Neural crest cell (in vitro differentiated cells): ENCODE results near the gene SLC9A8. TPM values are rescaled to one million over a fixed set of nuclear protein-coding genes. Genes with fewer than 3 reads are reported as not detected.
A peak's percentile ranks its signal among the peaks of the same experiment; 100 is the strongest.

Experiments used
- DNase-seq: peaks from one replicate; pipeline ENCODE4 v3.0.0; 2021; ENCODE audit warnings: low read depth, mixed read lengths, low spot score
- H3K27ac Mint-ChIP-seq: one replicate; pipeline ENCODE4 v1.8.0; 2021; ENCODE audit warnings: mild to moderate bottlenecking, mixed read lengths; ENCODE audit not compliant: unreplicated experiment
- H3K27me3 Mint-ChIP-seq: 2 replicates; pipeline ENCODE4 v1.8.0; 2021; ENCODE audit warnings: low read depth, mild to moderate bottlenecking, mixed read lengths
- H3K36me3 Mint-ChIP-seq: 2 replicates; pipeline ENCODE4 v1.8.0; 2021; ENCODE audit warnings: low read depth, mild to moderate bottlenecking, mixed read lengths
- H3K4me1 Mint-ChIP-seq: 2 replicates; pipeline ENCODE4 v1.8.0; 2021; ENCODE audit warnings: mixed read lengths
- H3K4me3 Mint-ChIP-seq: one replicate; pipeline ENCODE4 v1.8.0; 2021; ENCODE audit warnings: mild to moderate bottlenecking, mixed read lengths
- H3K9me3 Mint-ChIP-seq: 2 replicates; pipeline ENCODE4 v1.8.0; 2021; ENCODE audit warnings: mixed read lengths
- long read RNA-seq: library from polyadenylated mRNA; unstranded; transcript quantifications from one replicate; pipeline ENCODE4 v2.0.0, GENCODE V29; 2020
- total RNA-seq: library from RNA; stranded (reverse); gene quantifications from 2 replicates; pipeline ENCODE4 v1.2.1, GENCODE V29; 2021
- TF ChIP-seq, protein P1 (sequence below): fragments of 200-600 bp; sonication (generic); conservative IDR thresholded peaks from 2 replicates; pipeline ENCODE4 v1.5.0; 2021; ENCODE audit warnings: antibody characterized with exemption, mild to moderate bottlenecking

SLC9A8 gene, protein sequence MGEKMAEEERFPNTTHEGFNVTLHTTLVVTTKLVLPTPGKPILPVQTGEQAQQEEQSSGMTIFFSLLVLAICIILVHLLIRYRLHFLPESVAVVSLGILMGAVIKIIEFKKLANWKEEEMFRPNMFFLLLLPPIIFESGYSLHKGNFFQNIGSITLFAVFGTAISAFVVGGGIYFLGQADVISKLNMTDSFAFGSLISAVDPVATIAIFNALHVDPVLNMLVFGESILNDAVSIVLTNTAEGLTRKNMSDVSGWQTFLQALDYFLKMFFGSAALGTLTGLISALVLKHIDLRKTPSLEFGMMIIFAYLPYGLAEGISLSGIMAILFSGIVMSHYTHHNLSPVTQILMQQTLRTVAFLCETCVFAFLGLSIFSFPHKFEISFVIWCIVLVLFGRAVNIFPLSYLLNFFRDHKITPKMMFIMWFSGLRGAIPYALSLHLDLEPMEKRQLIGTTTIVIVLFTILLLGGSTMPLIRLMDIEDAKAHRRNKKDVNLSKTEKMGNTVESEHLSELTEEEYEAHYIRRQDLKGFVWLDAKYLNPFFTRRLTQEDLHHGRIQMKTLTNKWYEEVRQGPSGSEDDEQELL
- total RNA-seq: 9.1 and 9.7 TPM in 2 replicates
- long read RNA-seq, partial matches to known transcripts: 1 of 4 reads
- long read RNA-seq, other reads (novel, unspliced or antisense): 3 of 4 reads

DNA sequence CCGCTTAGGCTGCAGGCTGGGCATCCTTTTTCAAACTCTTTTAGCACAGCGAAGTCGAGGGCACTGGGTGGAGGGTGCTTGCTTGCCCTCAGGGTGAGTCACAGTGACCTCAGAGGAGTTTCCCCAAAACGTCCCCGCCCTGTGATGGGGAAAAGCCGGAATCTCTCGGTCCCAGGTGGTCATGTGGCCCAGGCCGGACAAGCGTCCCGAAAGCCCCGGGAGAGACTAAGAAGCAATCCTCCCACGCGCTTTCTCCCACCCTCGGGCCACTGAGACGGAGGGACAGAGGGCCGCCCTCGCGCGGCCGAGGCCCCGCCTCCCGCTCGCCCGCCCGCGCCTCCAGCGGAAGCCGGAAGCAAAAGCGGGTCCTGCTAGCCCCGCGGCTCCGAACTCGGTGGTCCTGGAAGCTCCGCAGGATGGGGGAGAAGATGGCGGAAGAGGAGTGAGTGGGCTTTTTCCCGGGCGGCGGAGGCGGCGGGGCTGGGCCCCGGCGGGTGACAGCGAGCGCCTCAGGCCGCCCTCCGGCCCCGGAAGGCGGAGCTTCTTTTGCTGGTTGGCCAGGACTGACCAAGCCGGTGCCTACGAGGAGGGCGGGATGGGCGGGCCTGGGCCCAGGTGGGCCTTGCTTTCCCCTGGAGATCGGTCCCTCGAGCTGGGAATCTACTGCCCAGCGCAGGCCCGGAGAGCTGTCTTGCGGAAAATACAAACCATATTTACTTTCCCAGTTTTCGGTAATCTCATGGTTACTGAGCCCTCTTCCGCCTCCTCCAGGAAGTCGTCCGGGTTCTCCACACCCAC, at the start of gene SLC9A8:
Gene SLC9A8 (plus strand): TSS at position 322 of the 798 bp plus-strand sequence. CDS start 95 bp downstream, at position 417.
- H3K9me3 Mint-ChIP-seq: no peaks in the 10 kb centered on the region
- DNase-seq: peak; percentile 82

DNA sequence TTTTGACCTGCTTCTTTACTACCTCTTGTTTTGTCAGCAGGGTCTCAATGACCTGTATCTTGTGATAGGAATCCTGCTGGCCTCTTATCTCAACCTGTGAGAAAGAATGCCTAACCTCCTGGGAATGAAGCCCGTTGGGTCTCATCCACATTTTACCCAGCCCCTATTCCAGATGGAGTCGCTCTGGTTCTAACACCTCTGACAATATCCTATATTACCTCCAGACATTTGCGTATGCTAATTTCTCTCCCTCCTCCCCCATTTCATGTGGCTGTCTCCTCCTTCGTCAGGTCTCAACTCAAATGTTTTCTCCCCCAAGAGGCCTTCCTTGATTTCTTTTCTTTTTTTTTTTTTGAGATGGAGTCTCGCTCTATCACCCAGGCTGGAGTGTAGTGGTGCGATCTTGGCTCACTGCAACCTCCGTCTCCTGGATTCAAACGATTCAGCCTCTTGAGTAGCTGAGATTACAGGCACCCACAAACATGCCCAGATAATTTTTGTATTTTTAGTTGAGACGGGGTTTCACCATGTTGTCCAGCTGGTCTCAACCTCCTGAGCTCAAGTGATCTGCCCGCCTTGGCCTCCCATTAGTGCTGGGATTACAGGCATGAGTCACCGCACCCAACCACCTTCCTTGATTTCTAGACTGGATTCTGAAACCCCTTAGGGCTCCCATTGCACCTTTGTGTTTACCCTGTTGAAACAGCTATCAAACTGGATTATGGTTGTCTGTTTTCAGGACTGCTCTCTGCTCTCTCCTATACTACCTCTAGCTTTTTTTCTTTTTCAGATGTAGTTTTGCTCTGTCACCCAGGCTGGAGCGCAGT, 49.5 kb upstream of the SLC9A8 start:
- Mint-ChIP-seq H3K27ac (no peak overlapping the region), H3K4me3 (no peak overlapping the region), H3K9me3 (no peaks in the 10 kb centered on the region), H3K4me1 (peaks cover 40% of the 10 kb centered on the region), H3K27me3 (no peaks in the 10 kb centered on the region), H3K36me3 (no peaks in the 10 kb centered on the region)
- DNase-seq: no peak
- TF ChIP-seq, protein P1, sequence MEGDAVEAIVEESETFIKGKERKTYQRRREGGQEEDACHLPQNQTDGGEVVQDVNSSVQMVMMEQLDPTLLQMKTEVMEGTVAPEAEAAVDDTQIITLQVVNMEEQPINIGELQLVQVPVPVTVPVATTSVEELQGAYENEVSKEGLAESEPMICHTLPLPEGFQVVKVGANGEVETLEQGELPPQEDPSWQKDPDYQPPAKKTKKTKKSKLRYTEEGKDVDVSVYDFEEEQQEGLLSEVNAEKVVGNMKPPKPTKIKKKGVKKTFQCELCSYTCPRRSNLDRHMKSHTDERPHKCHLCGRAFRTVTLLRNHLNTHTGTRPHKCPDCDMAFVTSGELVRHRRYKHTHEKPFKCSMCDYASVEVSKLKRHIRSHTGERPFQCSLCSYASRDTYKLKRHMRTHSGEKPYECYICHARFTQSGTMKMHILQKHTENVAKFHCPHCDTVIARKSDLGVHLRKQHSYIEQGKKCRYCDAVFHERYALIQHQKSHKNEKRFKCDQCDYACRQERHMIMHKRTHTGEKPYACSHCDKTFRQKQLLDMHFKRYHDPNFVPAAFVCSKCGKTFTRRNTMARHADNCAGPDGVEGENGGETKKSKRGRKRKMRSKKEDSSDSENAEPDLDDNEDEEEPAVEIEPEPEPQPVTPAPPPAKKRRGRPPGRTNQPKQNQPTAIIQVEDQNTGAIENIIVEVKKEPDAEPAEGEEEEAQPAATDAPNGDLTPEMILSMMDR: no peak

More for the DNA sequence above, at the start of gene SLC9A8:
- Mint-ChIP-seq H3K27ac (peak within 1 kb of the TSS; percentile 95), H3K4me1 (peaks cover 30% of the 10 kb centered on the region), H3K4me3 (peak within 1 kb of the TSS; percentile 96), H3K27me3 (no peaks in the 10 kb centered on the region), H3K36me3 (peaks cover 2% of the 10 kb centered on the region)
- TF ChIP-seq, protein P1: peak; percentile 51

DNA sequence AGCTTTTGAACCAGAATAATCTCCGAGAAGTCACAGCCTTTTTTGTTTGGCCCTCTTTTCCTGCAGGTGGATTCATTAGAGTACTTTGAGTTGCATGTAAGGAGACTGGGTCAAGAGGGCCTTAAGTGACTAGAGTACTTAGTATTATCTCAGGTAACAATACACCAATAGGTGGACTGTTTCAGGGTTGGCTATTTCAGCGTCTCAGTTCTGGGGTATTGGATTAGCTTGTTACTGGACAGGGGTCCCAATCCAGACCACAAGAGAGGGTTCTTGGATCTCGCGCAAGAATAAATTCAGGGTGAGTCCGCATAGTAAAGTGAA, 47.3 kb upstream of the SLC9A8 start:
- no peak for DNase-seq
- H3K4me1 Mint-ChIP-seq: peaks cover 37% of the 10 kb centered on the region
- H3K4me3 Mint-ChIP-seq: no peak overlapping the region
- TF ChIP-seq, protein P1: no peak
- H3K36me3 Mint-ChIP-seq: no peaks in the 10 kb centered on the region
- H3K27me3 Mint-ChIP-seq: no peaks in the 10 kb centered on the region
- H3K27ac Mint-ChIP-seq: no peak overlapping the region
- H3K9me3 Mint-ChIP-seq: no peaks in the 10 kb centered on the region

DNA sequence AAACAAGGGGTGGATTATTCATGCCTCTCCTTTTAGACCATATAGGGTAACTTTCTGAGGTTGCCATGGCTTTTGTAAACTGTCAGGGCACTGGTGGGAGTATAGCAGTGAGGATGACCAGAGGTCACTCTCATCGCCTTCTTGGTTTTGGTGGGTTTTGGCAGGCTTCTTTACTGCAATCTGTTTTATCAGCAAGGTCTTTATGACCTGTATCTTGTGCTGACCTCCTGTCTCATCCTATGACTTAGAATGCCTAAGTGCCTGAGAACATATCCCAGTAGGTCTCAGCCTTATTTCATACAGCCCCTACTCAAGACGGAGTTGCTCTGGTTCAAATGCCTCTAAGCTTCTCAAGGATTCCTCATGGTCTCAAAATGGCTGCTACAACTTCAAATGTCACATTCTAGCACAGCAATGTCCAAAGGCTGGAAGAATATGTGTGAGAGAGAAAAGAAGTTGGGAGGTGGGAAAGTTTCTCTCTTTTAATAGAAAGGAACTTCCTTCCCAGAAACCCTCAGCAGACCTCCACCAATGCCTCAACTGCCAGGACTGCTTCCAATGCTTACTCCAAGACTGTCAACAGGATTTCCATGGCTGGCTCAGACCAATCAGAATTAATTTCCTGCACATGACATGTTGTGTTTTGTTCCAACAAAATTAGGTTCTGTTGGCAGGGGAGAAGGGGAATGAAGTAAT, 46.6 kb upstream of the SLC9A8 start:
- Mint-ChIP-seq H3K4me1 (peaks cover 42% of the 10 kb centered on the region), H3K4me3 (no peak overlapping the region), H3K27ac (no peak overlapping the region), H3K36me3 (no peaks in the 10 kb centered on the region), H3K9me3 (no peaks in the 10 kb centered on the region), H3K27me3 (no peaks in the 10 kb centered on the region)
- DNase-seq: no peak
- TF ChIP-seq, protein P1: no peak
